ENCODE data around the gene MEIS3. TPM values are rescaled to one million over a fixed set of nuclear protein-coding genes. Genes with fewer than 3 reads are reported as not detected.

The MEIS3 gene
- total RNA-seq, result not detected
- total RNA-seq (2013), result not detected

DNA sequence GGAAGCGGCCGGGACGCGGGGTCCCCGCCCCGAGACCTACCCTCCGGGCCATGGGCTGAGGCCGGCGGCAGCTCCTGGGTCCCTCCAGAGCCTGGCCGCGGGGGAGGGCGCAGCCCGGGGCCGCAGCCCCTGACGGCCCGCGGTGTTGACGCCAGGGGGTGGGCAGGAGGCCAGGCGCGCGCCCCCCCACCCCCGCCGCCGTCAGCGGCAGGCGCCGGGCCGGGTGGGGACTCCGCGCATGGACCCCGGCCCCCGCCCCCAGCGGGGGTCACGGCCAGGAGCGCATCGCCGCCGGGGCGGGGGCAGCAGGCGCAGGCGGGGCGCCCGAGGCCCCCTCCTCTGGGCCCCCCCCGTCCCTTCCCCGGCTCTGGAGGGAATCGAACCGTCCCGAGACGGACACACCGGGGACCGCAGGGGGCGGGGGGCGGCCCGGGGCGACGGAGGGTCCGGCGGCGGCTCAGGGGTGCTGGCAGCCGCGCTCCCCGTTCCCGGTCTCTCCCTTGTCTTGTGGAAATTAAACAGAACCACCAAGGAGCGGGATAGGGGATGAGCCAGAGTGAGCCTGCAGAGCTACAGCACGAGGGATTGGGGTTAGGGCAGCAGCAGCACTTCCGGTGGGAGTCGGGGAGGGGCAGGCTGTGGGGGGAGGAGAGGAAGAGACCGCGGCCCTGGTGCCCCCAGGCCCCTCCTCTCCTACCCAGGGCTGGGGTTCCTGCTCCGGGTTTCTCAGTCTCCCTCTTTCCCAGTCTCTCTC lies at the start of gene MEIS3:
MEIS3 (minus strand) TSS at position 498 of the 754 bp plus-strand sequence; CDS start at position 52, 446 bp downstream.
- Histone ChIP-seq H3K4me1 (ENCODE audit: control insufficient read depth, insufficient read depth, low read length) (peaks cover 11% of the 10 kb centered on the region), H3K27me3 (ENCODE audit: control insufficient read depth, insufficient read depth, low read length) (peaks cover 64% of the 10 kb centered on the region), H3K4me3 (ENCODE audit: low read length) (no peak within 1 kb of the TSS), H3K27ac (ENCODE audit: low read length) (no peak within 1 kb of the TSS), H3K9me3 (ENCODE audit: control insufficient read depth, insufficient read depth, low read length) (no peaks in the 10 kb centered on the region), H3K36me3 (ENCODE audit: control insufficient read depth, insufficient read depth, low read length) (no peaks in the 10 kb centered on the region)
- Mint-ChIP-seq H3K27me3 (ENCODE audit: low read depth in 2 of 2) (peaks cover 68 to 75% of the 10 kb centered on the region in 2 donors), H3K9me3 (peaks cover 0 to 3% of the 10 kb centered on the region in 2 donors), H3K4me3 (peak within 1 kb of the TSS; percentile 45), H3K27ac (peak within 1 kb of the TSS in 1 of 2 donors; percentile 13), H3K4me1 (peaks cover 9 to 57% of the 10 kb centered on the region in 2 donors), H3K36me3 (no peaks in the 10 kb centered on the region)
- peak in 1 of 2 donors; percentile 24 for DNase-seq
- TF ChIP-seq, protein P1, sequence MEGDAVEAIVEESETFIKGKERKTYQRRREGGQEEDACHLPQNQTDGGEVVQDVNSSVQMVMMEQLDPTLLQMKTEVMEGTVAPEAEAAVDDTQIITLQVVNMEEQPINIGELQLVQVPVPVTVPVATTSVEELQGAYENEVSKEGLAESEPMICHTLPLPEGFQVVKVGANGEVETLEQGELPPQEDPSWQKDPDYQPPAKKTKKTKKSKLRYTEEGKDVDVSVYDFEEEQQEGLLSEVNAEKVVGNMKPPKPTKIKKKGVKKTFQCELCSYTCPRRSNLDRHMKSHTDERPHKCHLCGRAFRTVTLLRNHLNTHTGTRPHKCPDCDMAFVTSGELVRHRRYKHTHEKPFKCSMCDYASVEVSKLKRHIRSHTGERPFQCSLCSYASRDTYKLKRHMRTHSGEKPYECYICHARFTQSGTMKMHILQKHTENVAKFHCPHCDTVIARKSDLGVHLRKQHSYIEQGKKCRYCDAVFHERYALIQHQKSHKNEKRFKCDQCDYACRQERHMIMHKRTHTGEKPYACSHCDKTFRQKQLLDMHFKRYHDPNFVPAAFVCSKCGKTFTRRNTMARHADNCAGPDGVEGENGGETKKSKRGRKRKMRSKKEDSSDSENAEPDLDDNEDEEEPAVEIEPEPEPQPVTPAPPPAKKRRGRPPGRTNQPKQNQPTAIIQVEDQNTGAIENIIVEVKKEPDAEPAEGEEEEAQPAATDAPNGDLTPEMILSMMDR (IDR thresholded peaks at IDR 0.05), result no peak
- ATAC-seq, result peak in 2 of 3 donors; percentile 6 to 29
- intact Hi-C loops (cut with micrococcal nuclease), result no loop called here
- 2% methylated on average over 56 of the region's 70 CpGs for WGBS (ENCODE audit: insufficient coverage)

DNA sequence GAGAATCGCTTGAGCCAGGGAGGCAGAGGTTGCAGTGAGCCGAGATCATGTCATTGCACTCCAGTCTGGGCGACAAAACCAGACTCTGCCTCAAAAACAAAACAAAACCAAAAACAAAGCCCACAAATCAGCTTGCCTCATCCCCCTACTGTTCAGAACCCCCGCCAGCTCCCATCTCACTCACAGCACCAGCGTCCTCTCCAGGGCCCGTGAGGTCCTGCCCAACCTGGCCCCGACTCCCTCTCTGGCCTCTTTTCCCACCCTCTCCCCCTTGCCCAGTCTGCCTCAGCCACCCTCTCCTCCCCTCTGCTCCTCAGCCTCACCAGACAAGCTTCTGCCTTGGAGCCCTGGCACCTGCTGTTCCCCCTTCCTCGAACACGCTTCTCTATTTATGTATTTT lies 48.6 kb upstream of the MEIS3 start:
- H3K4me3 Mint-ChIP-seq, result no peak overlapping the region
- H3K27me3 Mint-ChIP-seq (ENCODE audit: low read depth in 2 of 2), result peaks cover 45 to 56% of the 10 kb centered on the region in 2 donors
- H3K36me3 ChIP-seq (ENCODE audit: control insufficient read depth, insufficient read depth, low read length), result no peaks in the 10 kb centered on the region
- no peak for DNase-seq
- no peaks in the 10 kb centered on the region for H3K9me3 ChIP-seq (ENCODE audit: control insufficient read depth, insufficient read depth, low read length)
- no peak overlapping the region for H3K4me3 ChIP-seq (ENCODE audit: low read length)
- intact Hi-C loops (cut with micrococcal nuclease), result no loop called here
- ATAC-seq, result no peak
- H3K4me1 ChIP-seq (ENCODE audit: control insufficient read depth, insufficient read depth, low read length), result peaks cover 8% of the 10 kb centered on the region
- H3K4me1 Mint-ChIP-seq, result peaks cover 0 to 10% of the 10 kb centered on the region in 2 donors
- peaks cover 23% of the 10 kb centered on the region for H3K27me3 ChIP-seq (ENCODE audit: control insufficient read depth, insufficient read depth, low read length)
- H3K9me3 Mint-ChIP-seq, result no peaks in the 10 kb centered on the region
- 46% methylated on average over 9 of the region's 9 CpGs for WGBS (ENCODE audit: insufficient coverage)
- TF ChIP-seq, protein P1 (IDR thresholded peaks at IDR 0.05), result no peak
- no peaks in the 10 kb centered on the region for H3K36me3 Mint-ChIP-seq
- no peak overlapping the region for H3K27ac Mint-ChIP-seq
- no peak overlapping the region for H3K27ac ChIP-seq (ENCODE audit: low read length)

DNA sequence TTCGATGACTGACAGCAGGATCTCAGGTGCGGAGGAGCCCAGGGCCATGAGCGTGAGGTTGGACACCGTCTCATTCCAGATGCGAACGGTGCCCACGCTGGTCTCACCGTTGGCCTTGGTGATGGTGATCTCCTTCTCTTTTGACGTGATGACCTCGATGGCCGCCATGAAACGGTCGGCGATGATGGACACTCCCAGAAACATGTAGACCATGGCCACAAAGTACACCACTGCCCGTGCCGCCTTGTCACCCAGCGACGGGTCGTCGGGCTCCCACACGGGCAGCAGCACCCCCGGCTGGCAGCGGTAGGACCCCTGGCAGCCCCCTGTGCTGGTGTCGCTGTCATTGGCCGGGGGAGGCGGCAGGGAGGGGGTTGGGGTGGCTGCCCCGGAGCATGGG lies 46.6 kb upstream of the MEIS3 start:
- ATAC-seq, result no peak
- no peaks in the 10 kb centered on the region for H3K36me3 Mint-ChIP-seq

More for the DNA sequence above, 46.6 kb upstream of the MEIS3 start:
- H3K9me3 Mint-ChIP-seq, result no peaks in the 10 kb centered on the region
- 88% methylated on average over 27 of the region's 27 CpGs for WGBS (ENCODE audit: insufficient coverage)
- no peaks in the 10 kb centered on the region for H3K9me3 ChIP-seq (ENCODE audit: control insufficient read depth, insufficient read depth, low read length)
- TF ChIP-seq, protein P1 (IDR thresholded peaks at IDR 0.05), result no peak
- no peaks in the 10 kb centered on the region for H3K4me1 ChIP-seq (ENCODE audit: control insufficient read depth, insufficient read depth, low read length)
- peaks cover 39 to 45% of the 10 kb centered on the region in 2 donors for H3K27me3 Mint-ChIP-seq (ENCODE audit: low read depth in 2 of 2)
- no peak overlapping the region for H3K4me3 Mint-ChIP-seq
- H3K27me3 ChIP-seq (ENCODE audit: control insufficient read depth, insufficient read depth, low read length), result peaks cover 10% of the 10 kb centered on the region
- no peak overlapping the region for H3K27ac ChIP-seq (ENCODE audit: low read length)
- no peak overlapping the region for H3K27ac Mint-ChIP-seq
- intact Hi-C loops (cut with micrococcal nuclease), result no loop called here
- H3K4me3 ChIP-seq (ENCODE audit: low read length), result no peak overlapping the region
- peaks cover 0 to 6% of the 10 kb centered on the region in 2 donors for H3K4me1 Mint-ChIP-seq
- no peak for DNase-seq
- H3K36me3 ChIP-seq (ENCODE audit: control insufficient read depth, insufficient read depth, low read length), result no peaks in the 10 kb centered on the region
